Activated B cell treated with CpG ODN at 0.5 μM for 24 hours (primary cell): ENCODE results near the gene KLHL6. TPM values are rescaled to one million over a fixed set of nuclear protein-coding genes. Genes with fewer than 3 reads are reported as not detected.
"Not testable (repeated sequence)": the region's sequence is repeated elsewhere in the genome, so short reads cannot be mapped to it uniquely, and the experiment has no call there.

Experiments used
- ATAC-seq: fragments of 200-7000 bp; cut with Tn5 transposase; one replicate; pipeline ENCODE4 v1.10.0; 2021; ENCODE audit warnings: low read depth, mild to moderate bottlenecking, moderate library complexity
- CTCF ChIA-PET: fragments of 350-600 bp; sonication (Branson Sonifier 250); formaldehyde crosslinking; loops from one replicate; lab custom pipeline; 2021; ENCODE audit warnings: antibody characterized with exemption; lab: Charles Lee
- POLR2A ChIA-PET: fragments of 350-600 bp; sonication (Branson Sonifier 250); formaldehyde crosslinking; loops from one replicate; lab custom pipeline; 2021; ENCODE audit warnings: antibody characterized with exemption; lab: Charles Lee
- DNase-seq: peaks from one replicate; pipeline ENCODE4 v3.0.0; 2022
- H3K27ac Mint-ChIP-seq: one replicate; pipeline ENCODE4 v1.8.0; 2020; ENCODE audit warnings: mixed read lengths
- H3K27me3 Mint-ChIP-seq: one replicate; pipeline ENCODE4 v1.8.0; 2021; ENCODE audit warnings: mixed read lengths
- H3K36me3 Mint-ChIP-seq: one replicate; pipeline ENCODE4 v1.8.0; 2021; ENCODE audit warnings: low read depth, mixed read lengths
- H3K4me1 Mint-ChIP-seq: one replicate; pipeline ENCODE4 v1.8.0; 2021; ENCODE audit warnings: mixed read lengths
- H3K4me3 Mint-ChIP-seq: one replicate; pipeline ENCODE4 v1.8.0; 2020; ENCODE audit warnings: mild to moderate bottlenecking, mixed read lengths
- H3K9me3 Mint-ChIP-seq: one replicate; pipeline ENCODE4 v1.8.0; 2020; ENCODE audit warnings: mixed read lengths
- intact Hi-C: fragments of 100-400 bp; cut with micrococcal nuclease; formaldehyde crosslinking; loops from one replicate; pipeline ENCODE4 v1.15.1; 2024
- total RNA-seq: library from RNA; stranded (reverse); gene quantifications from 2 replicates; pipeline ENCODE4 v1.2.3, GENCODE V29; 2022
- TF ChIP-seq, protein P1 (sequence below): fragments of 200-600 bp; IDR thresholded peaks from one replicate; pipeline ENCODE4 v1.8.0; 2022; ENCODE audit warnings: antibody characterized with exemption, mild to moderate bottlenecking

The KLHL6 gene
- total RNA-seq, 1 donor from 2014 or later = 41.7 TPM

DNA sequence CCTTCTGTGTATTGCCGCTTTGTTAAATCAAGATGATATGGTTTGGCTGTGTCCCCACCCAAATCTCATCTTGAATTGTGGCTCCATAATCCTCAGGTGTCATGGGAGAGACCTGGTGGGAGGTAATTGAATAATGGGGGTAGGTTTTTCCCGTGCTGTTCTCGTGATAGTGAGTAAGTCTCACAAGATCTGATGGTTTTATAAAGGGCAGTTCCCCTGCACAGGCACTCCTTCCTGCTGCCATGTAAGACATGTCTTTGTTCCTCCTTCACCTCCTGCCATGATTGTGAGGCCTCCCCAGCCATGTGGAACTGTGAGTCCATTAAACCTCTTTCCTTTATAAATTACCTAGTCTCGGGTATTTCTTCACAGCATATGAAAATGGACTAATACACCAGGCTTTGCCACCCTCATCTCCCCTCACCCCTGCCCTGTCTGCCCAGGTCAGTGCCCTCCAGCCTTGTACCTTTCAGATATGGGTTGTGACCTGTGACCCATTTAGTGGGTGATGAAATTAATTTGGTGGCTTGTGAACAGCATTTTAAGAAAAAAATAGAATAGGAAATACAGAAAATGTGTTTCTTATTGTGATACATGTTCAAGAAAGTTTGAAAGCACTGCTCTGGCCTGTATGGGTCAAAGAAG is 71.0 kb downstream of the KLHL6 start:
- DNase-seq = no peak

DNA sequence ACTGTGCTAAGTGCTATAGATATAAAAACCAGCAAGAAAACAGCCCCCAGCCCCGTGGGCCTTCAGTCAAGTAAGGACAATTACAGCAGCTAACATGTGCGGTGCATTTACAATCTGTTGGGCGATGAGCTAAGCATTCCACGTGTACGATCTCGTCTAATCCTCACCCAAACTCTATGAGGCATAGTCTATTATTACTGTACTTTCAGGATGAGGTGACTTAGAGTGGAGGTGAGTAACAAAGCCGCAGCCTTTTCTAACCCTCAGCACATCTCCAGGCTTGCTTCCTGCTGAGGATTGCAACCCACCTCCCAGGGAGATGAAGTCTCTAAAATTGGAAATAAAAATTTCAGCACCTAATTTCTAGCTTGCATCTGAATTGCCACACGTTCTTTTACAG is 73.9 kb downstream of the KLHL6 start:
- H3K27ac Mint-ChIP-seq = no peak overlapping the region
- CTCF ChIA-PET = no interaction called here
- intact Hi-C loops = no loop called here
- H3K4me3 Mint-ChIP-seq = no peak overlapping the region
- no peaks in the 10 kb centered on the region for H3K36me3 Mint-ChIP-seq
- no peak for DNase-seq
- TF ChIP-seq, protein P1, sequence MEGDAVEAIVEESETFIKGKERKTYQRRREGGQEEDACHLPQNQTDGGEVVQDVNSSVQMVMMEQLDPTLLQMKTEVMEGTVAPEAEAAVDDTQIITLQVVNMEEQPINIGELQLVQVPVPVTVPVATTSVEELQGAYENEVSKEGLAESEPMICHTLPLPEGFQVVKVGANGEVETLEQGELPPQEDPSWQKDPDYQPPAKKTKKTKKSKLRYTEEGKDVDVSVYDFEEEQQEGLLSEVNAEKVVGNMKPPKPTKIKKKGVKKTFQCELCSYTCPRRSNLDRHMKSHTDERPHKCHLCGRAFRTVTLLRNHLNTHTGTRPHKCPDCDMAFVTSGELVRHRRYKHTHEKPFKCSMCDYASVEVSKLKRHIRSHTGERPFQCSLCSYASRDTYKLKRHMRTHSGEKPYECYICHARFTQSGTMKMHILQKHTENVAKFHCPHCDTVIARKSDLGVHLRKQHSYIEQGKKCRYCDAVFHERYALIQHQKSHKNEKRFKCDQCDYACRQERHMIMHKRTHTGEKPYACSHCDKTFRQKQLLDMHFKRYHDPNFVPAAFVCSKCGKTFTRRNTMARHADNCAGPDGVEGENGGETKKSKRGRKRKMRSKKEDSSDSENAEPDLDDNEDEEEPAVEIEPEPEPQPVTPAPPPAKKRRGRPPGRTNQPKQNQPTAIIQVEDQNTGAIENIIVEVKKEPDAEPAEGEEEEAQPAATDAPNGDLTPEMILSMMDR = no peak
- no peaks in the 10 kb centered on the region for H3K9me3 Mint-ChIP-seq
- peaks cover 18% of the 10 kb centered on the region for H3K4me1 Mint-ChIP-seq
- H3K27me3 Mint-ChIP-seq = no peaks in the 10 kb centered on the region
- no peak for ATAC-seq
- POLR2A ChIA-PET = no interaction called here

More for the DNA sequence above, 71.0 kb downstream of the KLHL6 start:
- Mint-ChIP-seq H3K36me3 (peaks cover 7% of the 10 kb centered on the region), H3K27me3 (no peaks in the 10 kb centered on the region), H3K27ac (peak overlapping the region; percentile 46), H3K9me3 (no peaks in the 10 kb centered on the region), H3K4me1 (peaks cover 22% of the 10 kb centered on the region), H3K4me3 (no peak overlapping the region)
- intact Hi-C loops = no loop called here
- no peak for ATAC-seq
- POLR2A ChIA-PET = no interaction called here
- CTCF ChIA-PET = interaction anchor here (1.0 kb wide), 1 partner anchor 76 kb away, joined by 4 read pairs; no protein-coding TSS in a partner anchor
- TF ChIP-seq, protein P1 = no peak

- ATAC-seq (no peak), DNase-seq (no peak)
- Mint-ChIP-seq H3K27ac (no peak overlapping the region), H3K4me3 (no peak overlapping the region), H3K4me1 (peaks cover 3% of the 10 kb centered on the region), H3K9me3 (no peaks in the 10 kb centered on the region), H3K27me3 (no peaks in the 10 kb centered on the region), H3K36me3 (no peaks in the 10 kb centered on the region)
- intact Hi-C loops = no loop called here
- TF ChIP-seq, protein P1 = no peak
- ChIA-PET CTCF (no interaction called here), POLR2A (interaction anchor here (0.9 kb wide), 1 partner anchor 14 kb away, joined by 3 read pairs; no protein-coding TSS in a partner anchor)
Observed at GRCh38 chr3:183478501-183478900, 77.0 kb downstream of the KLHL6 start.

DNA sequence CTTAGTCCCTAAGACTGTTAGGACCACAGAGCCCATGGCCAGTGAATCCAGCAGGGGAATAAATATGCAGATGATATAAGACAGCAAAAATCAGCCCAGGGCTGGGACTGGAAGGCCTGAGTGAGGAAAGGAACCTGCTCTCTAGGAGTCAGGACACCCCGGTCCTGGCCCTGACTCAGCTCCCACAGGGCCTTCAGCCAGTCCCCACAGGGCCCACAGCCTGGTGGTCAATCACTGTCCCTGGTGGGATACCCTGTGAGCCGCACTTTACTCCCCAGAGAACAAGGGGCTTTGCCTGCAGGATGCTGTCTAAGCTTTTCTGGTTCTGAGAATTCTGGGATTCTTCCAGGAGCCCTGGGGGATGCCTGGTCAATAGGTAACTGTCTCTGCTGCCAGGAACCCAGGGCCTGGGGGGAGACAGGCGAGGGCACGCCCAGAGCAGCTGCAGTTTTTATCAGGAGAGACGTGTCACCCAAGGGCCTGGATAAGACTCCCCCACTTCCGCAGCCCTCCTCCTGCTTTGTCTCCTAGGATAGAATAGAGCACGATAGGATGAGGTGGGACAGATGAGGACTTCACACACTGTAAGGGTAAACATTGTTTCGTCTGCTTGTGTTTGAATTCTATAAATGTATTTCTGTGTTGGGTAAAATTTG is 77.6 kb downstream of the KLHL6 start:
- H3K4me3 Mint-ChIP-seq = no peak overlapping the region
- no peaks in the 10 kb centered on the region for H3K27me3 Mint-ChIP-seq
- ATAC-seq = no peak
- DNase-seq = no peak
- no peaks in the 10 kb centered on the region for H3K36me3 Mint-ChIP-seq
- intact Hi-C loops = no loop called here
- peaks cover 3% of the 10 kb centered on the region for H3K4me1 Mint-ChIP-seq
- TF ChIP-seq, protein P1 = no peak
- no peak overlapping the region for H3K27ac Mint-ChIP-seq
- no peaks in the 10 kb centered on the region for H3K9me3 Mint-ChIP-seq
- CTCF ChIA-PET = interaction anchor here (0.8 kb wide), 1 partner anchor 34 kb away, joined by 3 read pairs; no protein-coding TSS in a partner anchor
- POLR2A ChIA-PET = no interaction called here

DNA sequence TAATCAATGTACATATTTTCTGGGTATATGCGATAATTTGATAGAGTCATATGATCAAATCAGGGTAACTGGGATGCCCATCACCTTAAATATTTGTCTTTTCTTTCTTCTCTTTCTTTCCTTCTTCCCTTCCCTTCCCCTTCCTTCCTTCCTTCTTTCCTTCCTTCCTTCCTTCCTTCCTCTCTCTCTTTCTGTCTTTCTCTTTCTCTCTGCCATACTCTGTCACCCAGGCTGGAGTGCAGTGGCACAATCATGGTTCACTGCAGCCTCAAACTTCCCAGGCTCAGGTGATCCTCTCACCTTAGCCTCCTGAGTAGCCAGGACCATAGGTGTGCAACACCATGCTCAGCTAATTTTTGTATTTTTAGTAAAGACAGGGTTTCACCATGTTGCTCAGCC is 79.7 kb downstream of the KLHL6 start:
- ATAC-seq, H3K9me3 Mint-ChIP-seq, H3K36me3 Mint-ChIP-seq, H3K4me1 Mint-ChIP-seq, H3K4me3 Mint-ChIP-seq, POLR2A ChIA-PET, DNase-seq, H3K27ac Mint-ChIP-seq, intact Hi-C loops, H3K27me3 Mint-ChIP-seq: not testable (repeated sequence)
- CTCF ChIA-PET = interaction anchor here (0.9 kb wide), 1 partner anchor 85 kb away, joined by 3 read pairs; no protein-coding TSS in a partner anchor
